Gastroesophageal sphincter (tissue), 3 donors: ENCODE results near the gene BOK.

ENCODE experiments used
- CTCF ChIP-seq, 4 experiments: fragments of 200-600 bp in 2 of 4; fragments of 450-650 bp in 2 of 4; sonication (generic) in 1 of 4; IDR thresholded peaks; one replicate each; pipeline ENCODE4 v1.5.1; 2017 to 2019; ENCODE audit warnings: antibody characterized with exemption in 4 of 4, mild to moderate bottlenecking in 2 of 4, moderate library complexity in 2 of 4
- EP300 ChIP-seq: sonication (generic); formaldehyde crosslinking; IDR thresholded peaks from one replicate; pipeline ENCODE4 v1.6.1; 2017; ENCODE audit warnings: antibody characterized with exemption, mild to moderate bottlenecking
- POLR2A ChIP-seq, 2 donors: fragments of 450-650 bp; IDR thresholded peaks; one replicate each; pipeline ENCODE4 v1.6.1; 2017; ENCODE audit warnings: antibody characterized with exemption in 2 of 2, mild to moderate bottlenecking in 2 of 2, moderate library complexity in 1 of 2
- POLR2AphosphoS5 ChIP-seq: sonication (generic); formaldehyde crosslinking; IDR thresholded peaks from one replicate; pipeline ENCODE4 v1.6.1; 2017; ENCODE audit warnings: antibody characterized with exemption

DNA sequence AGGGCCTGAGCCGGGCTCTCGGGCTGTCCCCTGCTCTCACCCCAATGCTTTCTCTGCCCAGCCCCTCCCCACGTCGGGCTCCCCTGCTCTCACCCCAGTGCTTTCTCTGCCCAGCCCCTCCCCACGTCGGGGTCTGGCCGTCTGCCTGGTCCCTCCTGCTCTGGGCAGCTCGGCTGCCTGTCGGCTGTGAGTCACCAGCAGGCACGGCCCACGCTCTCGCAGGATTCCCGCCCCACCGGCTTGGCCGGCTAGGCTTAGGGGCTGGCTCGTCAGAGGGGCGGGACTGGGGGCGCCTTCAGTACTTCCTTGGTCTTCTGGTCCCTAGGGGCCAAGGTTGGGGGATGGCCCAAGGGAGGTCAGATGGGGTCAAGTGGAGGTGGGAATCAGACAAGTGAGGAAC is 3.3 kb downstream of the BOK start:
- TF ChIP-seq POLR2A (IDR thresholded peaks at IDR 0.05) (no peak), CTCF (IDR thresholded peaks at IDR 0.05) (no peak), POLR2AphosphoS5 (peak; percentile 72), EP300 (no peak)
